GM21447 (cell line): ENCODE results near the gene PSD4.

Experiments used
- ATAC-seq: cut with Tn5 transposase; IDR thresholded peaks from one replicate; pipeline ENCODE4 v1.9.1; 2021; ENCODE audit not compliant: unreplicated experiment

The PSD4 gene

GRCh38 chr2:113235347-113236226 is 61.8 kb downstream of the PSD4 start:
- ATAC-seq: peak; percentile 69

GRCh38 chr2:113236367-113237159 is 62.8 kb downstream of the PSD4 start:
- no peak for ATAC-seq

- no peak for ATAC-seq
Observed at GRCh38 chr2:113237604-113238160, 63.9 kb downstream of the PSD4 start.

- ATAC-seq: no peak
Observed at GRCh38 chr2:113238871-113239839, 65.4 kb downstream of the PSD4 start.

GRCh38 chr2:113240150-113240914 is 66.6 kb downstream of the PSD4 start:
- no peak for ATAC-seq

- no peak for ATAC-seq
Observed at GRCh38 chr2:113240915-113241911, 67.4 kb downstream of the PSD4 start.

- ATAC-seq: no peak
Observed at GRCh38 chr2:113242327-113242726, 68.6 kb downstream of the PSD4 start.

- no peak for ATAC-seq
Observed at GRCh38 chr2:113245276-113245711, 71.5 kb downstream of the PSD4 start.

- ATAC-seq: no peak
Observed at GRCh38 chr2:113246606-113247005, 72.8 kb downstream of the PSD4 start.

GRCh38 chr2:113248997-113249770 is 75.4 kb downstream of the PSD4 start:
- peak; percentile 70 for ATAC-seq

GRCh38 chr2:113251118-113251517 is 77.3 kb downstream of the PSD4 start:
- ATAC-seq: no peak

- ATAC-seq: no peak
Observed at GRCh38 chr2:113252047-113252590, 78.3 kb downstream of the PSD4 start.

- ATAC-seq: no peak
Observed at GRCh38 chr2:113253453-113253852, 79.7 kb downstream of the PSD4 start.

- no peak for ATAC-seq
Observed at GRCh38 chr2:113255140-113256070, 81.6 kb downstream of the PSD4 start.

GRCh38 chr2:113257516-113258264 is 83.9 kb downstream of the PSD4 start:
- ATAC-seq: no peak
